HG03139 (cell line): ENCODE data around the gene SPDYE2.
A peak's percentile ranks its signal among the peaks of the same experiment; 100 is the strongest.
"Not testable (repeated sequence)": the region's sequence is repeated elsewhere in the genome, so short reads cannot be mapped to it uniquely, and the experiment has no call there.

Experiments used
- ATAC-seq: cut with Tn5 transposase; IDR thresholded peaks from one replicate; pipeline ENCODE4 v1.9.1; 2021; ENCODE audit not compliant: unreplicated experiment

SPDYE2 gene, protein sequence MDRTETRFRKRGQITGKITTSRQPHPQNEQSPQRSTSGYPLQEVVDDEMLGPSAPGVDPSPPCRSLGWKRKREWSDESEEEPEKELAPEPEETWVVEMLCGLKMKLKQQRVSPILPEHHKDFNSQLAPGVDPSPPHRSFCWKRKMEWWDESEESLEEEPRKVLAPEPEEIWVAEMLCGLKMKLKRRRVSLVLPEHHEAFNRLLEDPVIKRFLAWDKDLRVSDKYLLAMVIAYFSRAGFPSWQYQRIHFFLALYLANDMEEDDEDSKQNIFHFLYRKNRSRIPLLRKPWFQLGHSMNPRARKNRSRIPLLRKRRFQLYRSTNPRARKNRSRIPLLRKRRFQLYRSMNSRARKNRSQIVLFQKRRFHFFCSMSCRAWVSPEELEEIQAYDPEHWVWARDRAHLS

DNA sequence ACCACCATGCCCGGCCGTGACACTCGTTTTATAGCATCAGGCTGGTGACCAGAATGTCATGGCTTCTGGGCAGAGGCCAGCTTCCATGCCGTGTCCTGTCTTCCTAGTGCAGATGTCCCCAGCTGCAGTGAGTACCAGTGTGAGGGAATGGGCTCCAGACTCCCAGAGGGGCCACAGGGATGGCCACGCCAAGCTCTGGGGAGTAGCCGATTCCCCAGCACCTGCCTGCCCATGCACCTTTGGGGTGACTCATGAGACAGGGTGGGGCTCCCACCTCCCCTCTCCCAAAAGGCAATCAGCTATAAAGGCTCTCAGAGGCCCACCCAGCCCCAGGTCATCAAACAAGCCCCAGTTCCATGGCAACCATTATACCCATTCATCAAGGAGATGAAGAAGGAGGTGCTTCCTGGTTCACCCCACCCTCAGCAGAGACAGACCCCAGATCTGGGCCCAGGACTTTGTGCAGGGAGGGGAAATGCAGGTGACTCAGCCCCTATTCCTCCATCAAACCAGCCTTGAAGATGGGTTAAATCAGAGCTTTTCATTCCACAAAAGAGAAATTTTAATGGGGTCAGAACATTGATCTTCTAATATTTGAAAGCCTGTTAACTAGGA, at the start of gene SPDYE2:
TSS of gene SPDYE2 (plus strand) at position 419 of the 615 bp plus-strand sequence. CDS start 2,030 bp downstream, outside the sequence.
- ATAC-seq: not testable (repeated sequence)

DNA sequence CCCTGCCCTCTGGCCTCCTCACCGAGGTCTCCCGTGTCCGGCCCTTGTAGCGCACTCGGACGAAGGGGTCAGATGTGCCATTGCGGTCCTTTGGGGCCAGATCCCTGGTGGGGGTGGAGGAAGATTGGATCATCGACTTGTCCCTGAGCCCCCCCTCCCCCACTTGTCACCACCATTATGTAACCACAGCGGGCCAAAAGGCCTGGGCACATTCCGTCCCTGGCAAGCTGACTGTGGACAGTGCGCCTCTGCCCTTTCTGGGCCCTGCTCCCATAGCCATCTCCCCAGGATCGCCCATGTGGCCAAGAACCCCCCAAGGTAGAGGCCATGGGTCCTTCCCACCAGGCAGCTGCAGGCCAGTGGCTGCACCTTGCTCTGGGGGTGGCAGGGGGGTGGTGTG, 47.9 kb upstream of the SPDYE2 start:
- not testable (repeated sequence) for ATAC-seq

DNA sequence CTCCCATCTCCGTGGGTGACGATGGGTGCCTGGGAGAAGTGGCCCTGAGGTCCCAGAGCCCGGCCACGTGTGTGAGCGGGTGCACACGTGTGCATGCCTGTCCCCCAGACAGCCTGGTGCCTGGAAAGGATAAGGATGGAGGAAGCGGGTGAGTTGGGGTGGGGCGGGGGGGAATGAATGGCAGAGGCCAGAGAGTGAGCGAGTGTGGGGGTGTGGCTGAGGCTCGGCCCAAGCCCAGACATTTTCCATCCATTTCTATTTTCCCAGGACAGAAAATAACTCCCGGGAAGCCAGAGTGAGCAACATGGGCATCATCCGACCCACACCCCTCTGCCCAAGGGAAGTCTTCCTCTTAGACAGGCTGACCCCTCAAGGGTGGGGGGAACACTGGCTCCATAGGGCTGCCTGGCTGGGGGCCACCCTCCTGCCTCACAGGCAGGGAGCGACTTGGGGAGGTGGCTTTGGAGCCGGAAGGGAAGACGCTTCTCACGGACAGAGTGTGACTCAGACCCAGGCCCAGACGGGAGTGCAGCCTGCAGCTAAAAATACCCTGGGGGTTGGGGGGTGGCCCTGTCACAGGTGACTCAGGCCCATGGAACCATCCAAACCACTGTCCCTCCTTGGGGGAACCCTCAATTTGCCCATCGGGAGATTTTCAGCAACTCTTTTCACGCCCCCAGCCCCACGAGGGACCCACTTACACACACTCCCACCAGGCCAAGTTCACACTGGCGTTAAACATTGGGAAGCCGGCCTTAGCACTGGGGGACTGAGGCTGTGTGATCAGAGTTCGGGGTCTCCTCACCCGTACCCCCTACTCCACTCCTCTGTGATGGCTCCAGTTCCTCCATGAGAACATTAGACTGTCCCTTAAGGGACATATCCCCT, 45.5 kb upstream of the SPDYE2 start:
- not testable (repeated sequence) for ATAC-seq

GRCh38 chr7:102507410-102508088, 43.5 kb upstream of the SPDYE2 start:
- not testable (repeated sequence) for ATAC-seq

- not testable (repeated sequence) for ATAC-seq
These were observed 40.5 kb upstream of the SPDYE2 start for GRCh38 chr7:102510575-102510974.

- peak; percentile 37 for ATAC-seq
These were observed 39.0 kb upstream of the SPDYE2 start for GRCh38 chr7:102511860-102512522.

DNA sequence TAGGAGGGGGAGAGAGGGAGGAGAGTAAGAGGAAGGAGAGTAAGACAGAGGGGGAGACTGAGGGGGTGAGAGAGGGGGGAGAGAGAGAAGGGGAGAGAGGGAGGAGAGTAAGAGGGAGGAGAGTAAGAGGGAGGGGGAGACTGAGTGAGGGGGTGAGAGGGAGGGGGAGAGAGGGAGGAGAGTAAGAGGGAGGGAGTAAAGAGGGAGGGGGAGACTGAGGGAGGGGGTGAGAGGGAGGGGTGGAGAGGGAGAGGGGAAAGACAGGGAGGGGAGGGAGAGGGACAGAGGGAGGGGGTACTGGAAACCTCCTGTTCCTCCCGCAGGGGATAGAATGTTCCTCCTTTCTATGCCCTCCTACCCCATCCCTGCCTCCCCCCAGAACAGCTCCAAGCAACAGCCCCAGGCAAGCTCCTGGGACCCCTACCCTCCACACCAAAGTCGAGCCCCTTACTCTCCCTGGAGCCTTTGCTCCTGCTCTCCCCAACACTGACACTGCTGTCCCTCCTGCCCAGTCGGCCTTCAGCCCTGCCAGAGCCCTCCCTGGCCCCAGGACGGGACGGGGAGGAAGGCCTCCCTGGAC, 38.3 kb upstream of the SPDYE2 start:
- ATAC-seq: not testable (repeated sequence)

DNA sequence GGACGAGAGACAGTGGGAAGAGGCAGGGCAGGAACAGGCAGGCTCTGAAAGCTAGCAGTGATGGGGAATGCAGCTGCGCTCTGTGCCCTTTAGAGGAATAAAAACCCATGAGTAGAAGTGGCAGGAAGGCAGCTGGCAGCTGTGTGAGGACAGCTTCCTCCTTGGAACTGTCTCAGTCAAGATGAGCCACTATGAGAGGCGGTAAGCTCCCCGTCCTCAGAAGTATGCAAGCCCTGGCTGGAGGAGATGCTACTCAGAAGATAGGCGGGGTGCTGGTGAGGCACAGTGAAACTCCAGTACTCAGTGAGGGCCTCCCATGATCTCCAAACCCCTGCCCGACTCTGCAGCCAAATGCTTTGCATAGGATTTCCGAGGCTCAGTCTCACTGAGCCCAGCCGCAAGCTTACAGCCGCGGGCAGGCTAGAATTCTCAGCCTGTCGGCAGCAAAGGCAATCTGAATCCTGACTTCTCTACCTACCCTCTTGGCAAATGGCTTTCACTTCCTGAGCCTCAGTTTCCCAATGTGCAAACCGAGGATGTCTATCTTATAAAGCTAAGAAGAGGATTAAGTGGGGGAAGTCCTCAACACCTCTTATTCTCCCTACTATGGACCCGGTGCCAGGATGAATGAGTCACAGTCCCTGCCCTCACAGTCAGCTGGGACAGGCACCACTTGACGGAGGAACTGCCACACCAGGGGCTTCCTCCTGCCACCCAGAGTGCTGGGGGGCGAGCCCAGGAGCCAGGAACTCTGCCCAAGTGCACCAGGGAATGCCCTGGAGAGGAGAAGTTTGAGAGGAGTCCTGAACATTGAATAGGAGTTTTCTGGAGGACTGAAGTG, 35.9 kb upstream of the SPDYE2 start:
- ATAC-seq: peak; percentile 56

DNA sequence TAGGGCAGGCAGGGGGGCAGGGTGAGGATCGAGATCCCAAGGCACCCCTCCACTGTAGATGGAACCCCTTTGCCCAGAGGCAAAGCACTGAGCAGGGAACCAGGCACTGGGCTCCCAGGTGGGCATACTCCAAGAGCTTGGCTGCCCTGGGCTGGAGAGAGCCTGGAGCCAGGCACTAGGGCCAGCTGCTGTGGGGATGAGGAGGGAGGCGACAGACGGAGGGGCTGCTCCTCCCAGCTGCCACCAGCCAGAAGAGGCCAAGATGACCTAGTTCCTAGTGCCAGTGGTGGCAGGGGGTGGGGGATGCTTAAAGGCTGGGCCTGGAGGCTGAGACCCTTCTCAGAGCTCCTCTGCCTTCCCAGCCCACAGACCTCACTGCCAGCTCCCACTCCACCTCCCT, 35.1 kb upstream of the SPDYE2 start:
- ATAC-seq: not testable (repeated sequence)

DNA sequence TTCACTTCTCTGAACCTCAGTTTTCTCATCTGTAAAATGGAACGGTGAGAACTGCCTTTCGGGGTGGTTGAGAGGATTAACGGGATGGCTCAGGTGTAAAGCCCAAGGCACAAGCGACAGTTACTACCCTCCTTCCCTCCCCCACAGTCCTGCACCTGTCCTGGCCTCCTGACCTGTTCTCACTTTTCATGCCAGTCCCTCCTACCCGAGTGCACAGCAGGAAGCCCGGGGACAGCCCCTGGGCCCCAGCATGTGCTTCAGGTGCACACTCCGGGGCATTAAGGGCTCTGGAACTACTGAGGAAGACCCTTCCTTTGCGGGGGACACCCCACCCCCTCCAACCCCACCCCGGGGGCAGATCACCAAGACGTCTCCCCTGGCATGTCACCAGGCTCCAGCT, 34.1 kb upstream of the SPDYE2 start:
- not testable (repeated sequence) for ATAC-seq

DNA sequence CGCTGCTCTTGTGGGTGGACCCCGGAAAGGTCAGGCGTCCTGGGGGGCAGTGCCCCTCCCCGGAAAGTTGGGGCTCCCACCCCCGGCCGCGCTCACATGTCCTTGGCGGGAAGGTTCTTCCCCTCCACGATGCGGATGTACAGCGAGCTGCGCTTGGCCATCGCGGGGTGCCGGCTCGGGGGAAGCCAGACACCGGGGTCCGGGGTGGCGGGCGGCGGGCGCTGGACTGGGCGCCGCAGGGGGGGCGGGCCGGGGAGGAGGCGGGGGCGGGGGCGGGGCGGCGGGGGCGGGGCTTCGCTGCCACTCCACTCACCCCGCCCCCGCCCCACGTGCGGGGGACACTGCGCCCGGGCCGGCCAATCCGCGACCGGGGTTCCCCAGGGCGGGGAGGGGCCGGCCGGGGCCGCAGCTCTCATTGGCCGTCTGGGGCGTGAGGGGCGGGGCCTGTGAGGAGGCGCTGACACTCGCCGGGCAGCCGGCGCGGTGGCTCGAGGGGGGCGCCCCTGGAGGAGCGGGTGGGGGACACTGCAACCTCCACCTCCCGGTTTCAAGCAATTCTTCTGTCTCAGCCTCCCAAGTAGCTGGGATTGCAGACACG, 33.4 kb upstream of the SPDYE2 start, which contains the start of gene RASA4B:
TSS of gene RASA4B (minus strand) at position 228 of the 598 bp plus-strand sequence. CDS start at position 161, 67 bp downstream.
- peak; percentile 75 for ATAC-seq

- not testable (repeated sequence) for ATAC-seq
These were observed 30.2 kb upstream of the SPDYE2 start for GRCh38 chr7:102520797-102521196.

- not testable (repeated sequence) for ATAC-seq
These were observed 26.2 kb upstream of the SPDYE2 start for GRCh38 chr7:102524803-102525202.

- ATAC-seq: not testable (repeated sequence)
These were observed 23.8 kb upstream of the SPDYE2 start for GRCh38 chr7:102527182-102527581.

GRCh38 chr7:102527822-102528793, 22.9 kb upstream of the SPDYE2 start:
- not testable (repeated sequence) for ATAC-seq

DNA sequence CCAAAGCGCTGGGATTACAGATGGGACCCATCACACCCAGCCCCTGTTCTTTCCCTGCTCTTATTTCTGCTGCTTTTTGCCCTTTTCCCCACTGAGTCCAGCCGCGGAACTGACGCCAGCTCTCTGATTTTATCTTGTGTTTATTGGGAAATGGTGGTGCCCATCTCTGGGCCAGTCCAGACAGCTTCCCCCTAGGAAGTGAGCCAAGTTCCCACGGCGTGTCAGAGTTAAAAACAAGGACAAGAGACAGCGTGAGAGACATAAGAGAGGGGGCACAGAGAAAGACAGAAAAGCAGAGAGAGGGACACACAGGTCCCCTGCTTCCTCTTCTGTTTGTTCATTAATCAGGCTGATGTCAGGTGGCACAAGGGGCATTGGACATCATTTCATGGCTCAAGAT, 19.4 kb upstream of the SPDYE2 start:
- not testable (repeated sequence) for ATAC-seq

DNA sequence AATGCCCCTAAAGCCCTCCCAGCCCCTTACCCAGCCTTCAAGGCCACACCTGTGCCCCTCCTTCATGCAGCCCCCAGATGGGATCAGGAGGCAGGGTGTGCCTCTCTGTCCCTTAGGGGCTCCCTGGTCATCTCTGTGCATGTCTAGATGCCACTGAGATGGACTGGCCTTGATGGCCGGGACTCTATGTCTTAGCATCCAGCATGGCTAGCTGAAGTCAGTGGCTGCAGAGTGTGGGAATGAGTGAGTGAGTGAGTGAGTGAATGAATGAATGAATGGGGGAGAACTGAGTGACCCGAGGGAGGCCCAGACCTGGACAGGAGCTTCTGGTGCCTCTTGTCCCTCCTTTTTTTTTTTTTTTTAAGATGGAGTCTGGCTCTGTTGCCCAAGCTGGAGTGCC, 18.9 kb upstream of the SPDYE2 start:
- not testable (repeated sequence) for ATAC-seq
